Kidney (tissue), 14 donors: ENCODE data around the gene GSG1. TPM values are rescaled to one million over a fixed set of nuclear protein-coding genes. Genes with fewer than 3 reads are reported as not detected.

Experiments
- DNase-seq, 5 donors: peaks; one replicate each; pipeline ENCODE4 v3.0.0-alpha.2; 2013 to 2020
- FAIRE-seq: peaks from 2 replicates; lab custom pipeline; 2012; peaks lifted over from hg19 to GRCh38; lab: Jason Lieb, UNC
- H3K27ac ChIP-seq, 2 donors: one replicate each; pipeline ENCODE4 v1.7.0; 2013; ENCODE audit warnings: low read depth in 2 of 2, low read length in 2 of 2, inconsistent platforms in 1 of 2
- H3K27me3 ChIP-seq: one replicate; pipeline ENCODE4 v1.7.1; 2013; ENCODE audit warnings: low read length, inconsistent platforms; ENCODE audit not compliant: control insufficient read depth, insufficient read depth
- H3K36me3 ChIP-seq, 3 donors: one replicate each; pipeline versions ENCODE4 v1.7.0 to v1.7.1; 2013; ENCODE audit warnings: low read length in 3 of 3, control low read depth in 1 of 3, inconsistent platforms in 1 of 3; ENCODE audit not compliant: insufficient read depth in 3 of 3, control insufficient read depth in 2 of 3
- H3K4me1 ChIP-seq, 3 donors: one replicate each; pipeline versions ENCODE4 v1.7.0 to v1.7.1; 2013; ENCODE audit warnings: low read length in 3 of 3, inconsistent platforms in 1 of 3, low read depth in 1 of 3; ENCODE audit not compliant: control insufficient read depth in 2 of 3, insufficient read depth in 2 of 3
- H3K4me3 ChIP-seq, 3 donors: one replicate each; pipeline versions ENCODE4 v1.7.0 to v1.8.1; 2013; ENCODE audit warnings: low read length in 3 of 3, control low read depth in 1 of 3, inconsistent platforms in 1 of 3
- H3K9ac ChIP-seq, 3 donors: one replicate each; pipeline versions ENCODE4 v1.7.0 to v1.7.1; 2013; ENCODE audit warnings: low read length in 3 of 3, control low read depth in 1 of 3, inconsistent platforms in 1 of 3
- H3K9me3 ChIP-seq, 3 donors: one replicate each; pipeline versions ENCODE4 v1.7.0 to v1.7.1; 2013; ENCODE audit warnings: low read length in 3 of 3, control low read depth in 1 of 3, inconsistent platforms in 1 of 3; ENCODE audit not compliant: control insufficient read depth in 2 of 3, insufficient read depth in 1 of 3
- CTCF ChIP-seq: IDR thresholded peaks from 3 replicates; pipeline ENCODE4 v1.5.1; 2012; ENCODE audit warnings: mild to moderate bottlenecking, moderate library complexity, borderline replicate concordance; ENCODE audit not compliant: insufficient read depth; ENCODE audit errors: extremely low read depth
- intact Hi-C: fragments of 100-400 bp; cut with DNase I; formaldehyde crosslinking; loops from one replicate; pipeline ENCODE4 v1.11.1; 2022
- polyA plus RNA-seq: library from polyadenylated mRNA; stranded (reverse); fragments of 350-450 nt; fragmentation: Illumina TruSeq; extraction: RNeasy Lipid Tissue Mini Kit (QIAGEN cat#74804); gene quantifications from one replicate; pipeline ENCODE4 v1.2.3, GENCODE V29; 2014; ENCODE audit warnings: low read depth, low replicate concordance; ENCODE audit not compliant: insufficient read depth
- total RNA-seq: library from RNA; stranded (reverse); fragmentation: NEBNext Ultra II Directional; extraction: Animal tissue kit (Norgen Biotek cat#: 25700); gene quantifications from one replicate; pipeline ENCODE4 v1.2.1, GENCODE V29; 2021
- donor health status: control.
- donor health status: control.
- donor health status: control.
- donor health status: control.
- donor health status: control.
- donor health status: DM: yes; HTN: yes; CAD: no.
- donor health status: Normal renal cell carcinoma (clear cell type).

The GSG1 gene
- total and polyA plus RNA-seq, 2 donors from 2014 or later = 0.19 to 0.34 TPM

- no peak for FAIRE-seq
- TF ChIP-seq CTCF = no peak
- Histone ChIP-seq H3K36me3 (peaks cover 0 to 2% (median 0%) of the 10 kb centered on the region in 3 donors), H3K4me3 (no peak overlapping the region), H3K9me3 (no peaks in the 10 kb centered on the region), H3K27me3 (no peaks in the 10 kb centered on the region), H3K27ac (no peak overlapping the region), H3K4me1 (no peaks in the 10 kb centered on the region), H3K9ac (no peak overlapping the region)
- intact Hi-C loops = no loop called here
- DNase-seq = no peak
Measured at GRCh38 chr12:13074396-13075117, 28.9 kb downstream of the GSG1 start.

DNA sequence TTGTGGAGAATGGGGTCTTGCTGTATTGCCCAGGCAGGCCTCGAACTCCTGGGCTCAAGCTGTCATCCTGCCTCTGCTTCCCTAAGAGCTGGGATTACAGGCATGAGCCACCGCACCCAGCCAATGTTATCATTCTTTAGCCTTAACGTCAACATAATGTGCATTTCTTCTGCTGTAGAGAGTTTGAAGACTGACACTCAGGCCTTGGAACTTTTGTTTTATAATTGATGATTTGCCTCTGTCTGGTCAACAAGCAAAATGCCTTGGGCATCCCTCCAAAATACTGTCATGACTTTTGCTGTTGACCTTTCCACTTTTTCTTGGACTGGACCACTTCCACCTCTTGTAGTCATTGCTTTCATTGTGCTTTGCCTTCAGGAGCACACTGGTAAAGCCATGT is 30.3 kb downstream of the GSG1 start:
- Histone ChIP-seq H3K9ac (no peak overlapping the region), H3K27me3 (no peaks in the 10 kb centered on the region), H3K4me1 (no peaks in the 10 kb centered on the region), H3K36me3 (peaks cover 0 to 6% (median 3%) of the 10 kb centered on the region in 3 donors), H3K4me3 (no peak overlapping the region), H3K27ac (no peak overlapping the region), H3K9me3 (no peaks in the 10 kb centered on the region)
- intact Hi-C loops = no loop called here
- DNase-seq = no peak
- no peak for FAIRE-seq
- TF ChIP-seq CTCF = no peak

DNA sequence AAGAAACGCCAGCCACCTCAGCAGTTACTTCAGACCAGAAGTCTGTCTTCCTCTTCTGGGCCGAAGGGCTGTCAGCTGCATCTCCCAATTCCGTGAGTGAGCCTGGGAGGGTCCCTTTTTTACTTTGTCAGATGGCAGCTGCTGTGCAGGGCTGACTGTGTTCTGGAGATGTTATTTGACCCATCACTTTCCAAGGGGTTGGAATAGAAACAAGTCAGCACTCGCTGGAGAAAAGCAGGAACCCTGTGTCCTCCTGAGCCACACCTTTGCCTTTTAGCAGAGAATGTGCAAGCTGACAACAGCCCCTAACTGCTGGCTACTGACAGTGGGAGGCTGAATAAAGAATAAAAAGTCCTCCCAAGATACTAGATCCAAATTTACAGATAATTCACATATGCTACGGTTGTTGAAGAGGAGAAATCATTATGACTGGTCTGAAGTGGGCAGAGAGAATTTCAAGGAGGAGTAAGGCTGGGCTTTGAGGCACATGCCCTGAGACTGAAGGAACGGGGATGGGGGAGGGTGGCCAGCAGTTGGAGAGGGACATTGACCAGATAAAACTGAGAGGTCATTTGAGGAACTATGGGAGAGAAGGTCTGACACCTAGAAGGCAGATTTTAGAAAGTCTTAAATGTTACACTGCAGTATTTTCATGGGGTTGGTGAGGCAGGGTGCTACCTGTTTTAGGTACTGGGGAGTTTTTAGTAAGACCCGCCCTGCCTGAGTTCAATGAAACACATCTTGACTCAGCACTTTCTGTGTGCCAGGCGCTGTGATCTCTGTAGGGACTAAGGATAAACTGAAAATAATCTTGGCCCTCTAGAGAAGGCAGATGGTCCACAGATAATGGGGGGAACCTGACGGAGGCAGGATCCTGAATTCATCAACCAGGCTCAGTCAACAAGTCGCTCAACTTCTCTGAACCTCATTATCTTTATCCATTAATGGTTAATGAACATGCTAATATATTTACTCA is 31.9 kb downstream of the GSG1 start:
- intact Hi-C loops = no loop called here
- no peak overlapping the region for H3K9ac ChIP-seq
- TF ChIP-seq CTCF = no peak
- H3K9me3 ChIP-seq = no peaks in the 10 kb centered on the region
- no peaks in the 10 kb centered on the region for H3K4me1 ChIP-seq
- H3K27ac ChIP-seq = no peak overlapping the region
- H3K27me3 ChIP-seq = no peaks in the 10 kb centered on the region
- DNase-seq (no peak), FAIRE-seq (no peak)
- no peak overlapping the region for H3K4me3 ChIP-seq
- H3K36me3 ChIP-seq = peaks cover 0 to 11% (median 7%) of the 10 kb centered on the region in 3 donors
